GM23248 (cell line): ENCODE data around the gene CEP89. TPM values are rescaled to one million over a fixed set of nuclear protein-coding genes. Genes with fewer than 3 reads are reported as not detected.

Experiments used
- DNase-seq: peaks from one replicate; pipeline ENCODE4 v3.0.0-alpha.2; 2015
- H2AFZ ChIP-seq: fragments of 200-600 bp; sonication (generic); 2 replicates; pipeline ENCODE4 v1.6.1; 2016; ENCODE audit warnings: antibody characterized with exemption
- H3F3A ChIP-seq: fragments of 200-600 bp; sonication (generic); 2 replicates; pipeline ENCODE4 v1.6.1; 2016; ENCODE audit warnings: mild to moderate bottlenecking, antibody characterized with exemption, mixed run types; ENCODE audit not compliant: insufficient read depth
- H3K27ac ChIP-seq: fragments of 200-600 bp; sonication (generic); 2 replicates; pipeline ENCODE4 v1.5.1; 2016; ENCODE audit warnings: mild to moderate bottlenecking
- H3K27me3 ChIP-seq: fragments of 200-600 bp; sonication (generic); replicated peaks from 2 replicates; pipeline ENCODE4 v1.6.1; 2016; ENCODE audit warnings: mild to moderate bottlenecking; ENCODE audit not compliant: insufficient read depth
- H3K36me3 ChIP-seq: fragments of 200-600 bp; sonication (generic); 2 replicates; pipeline ENCODE4 v1.6.1; 2016; ENCODE audit warnings: low read depth, mild to moderate bottlenecking
- H3K4me1 ChIP-seq: fragments of 200-600 bp; sonication (generic); 2 replicates; pipeline ENCODE4 v1.6.1; 2016; ENCODE audit warnings: mild to moderate bottlenecking; ENCODE audit not compliant: insufficient read depth
- H3K4me2 ChIP-seq: fragments of 200-600 bp; sonication (generic); one replicate; pipeline ENCODE4 v1.6.1; 2016; ENCODE audit warnings: mild to moderate bottlenecking; ENCODE audit not compliant: unreplicated experiment
- H3K4me3 ChIP-seq: fragments of 200-600 bp; sonication (generic); 2 replicates; pipeline ENCODE4 v1.5.1; 2016; ENCODE audit warnings: mild to moderate bottlenecking
- H3K79me2 ChIP-seq: fragments of 200-600 bp; sonication (generic); 2 replicates; pipeline ENCODE4 v1.6.1; 2016; ENCODE audit warnings: mild to moderate bottlenecking; ENCODE audit not compliant: insufficient read depth
- H3K9ac ChIP-seq: fragments of 200-600 bp; sonication (generic); 2 replicates; pipeline ENCODE4 v1.6.1; 2016; ENCODE audit warnings: mild to moderate bottlenecking
- H3K9me2 ChIP-seq: fragments of 200-600 bp; sonication (generic); 2 replicates; pipeline ENCODE4 v1.6.1; 2016; ENCODE audit warnings: mixed run types, mild to moderate bottlenecking, moderate library complexity; ENCODE audit not compliant: insufficient read depth
- H3K9me3 ChIP-seq: fragments of 200-600 bp; sonication (generic); one replicate; pipeline ENCODE4 v1.6.1; 2017; ENCODE audit warnings: low read depth
- H4K20me1 ChIP-seq: fragments of 200-600 bp; sonication (generic); 2 replicates; pipeline ENCODE4 v1.6.0; 2016; ENCODE audit not compliant: insufficient read depth
- EZH2 ChIP-seq: fragments of 200-600 bp; sonication (generic); IDR thresholded peaks from 2 replicates; pipeline ENCODE4 v1.6.1; 2018; ENCODE audit warnings: antibody characterized with exemption, mild to moderate bottlenecking; ENCODE audit not compliant: insufficient read depth, poor library complexity, severe bottlenecking
- EZH2phosphoT487 ChIP-seq: fragments of 200-600 bp; sonication (generic); IDR thresholded peaks from 2 replicates; pipeline ENCODE4 v1.6.1; 2018; ENCODE audit warnings: antibody characterized with exemption, moderate library complexity, mild to moderate bottlenecking, low read depth; ENCODE audit not compliant: insufficient read depth
- WGBS, 2 experiments: methylation state at CpG; one replicate each; pipeline ENCODE4 v1.1.6; 2015 to 2017; ENCODE audit warnings: low lambda C conversion rate in 2 of 2, low coverage in 1 of 2; ENCODE audit errors: missing lambda C conversion rate in 2 of 2; 5-methylcytosine and 5-hydroxymethylcytosine counted together
- in situ Hi-C: fragments of 300-500 bp; cut with MboI; formaldehyde crosslinking; loops from 2 replicates; pipeline ENCODE4 v1.15.0; 2020
- polyA plus RNA-seq: library from polyadenylated mRNA; unstranded; fragments of >200 nt; fragmentation: Nextera tagmentation; extraction: Ambion mirVana; gene quantifications from 2 replicates; pipeline ENCODE4 v1.2.1, GENCODE V29; 2016
- total RNA-seq: library from RNA; depleted of rRNA; stranded (reverse); fragments of >200 nt; shearing (Covaris generic); gene quantifications from 2 replicates; pipeline ENCODE4 v1.2.3, GENCODE V29; 2014

The CEP89 gene
- total and polyA plus RNA-seq, 2 experiments from 2014 or later, result 17.1 to 30.1 TPM

GRCh38 chr19:32831611-32832010, 140.1 kb downstream of the CEP89 start:
- WGBS, 2 experiments, result 72 to 77% methylated on average over 5 of the region's 5 CpGs
- in situ Hi-C loops, result no loop called here

GRCh38 chr19:32830231-32831014, 141.3 kb downstream of the CEP89 start:
- peak overlapping the region; percentile 8 for H3K4me2 ChIP-seq
- no peaks in the 10 kb centered on the region for H3K4me1 ChIP-seq
- no peak for TF ChIP-seq EZH2
- H3F3A ChIP-seq, result no peaks in the 10 kb centered on the region
- no peaks in the 10 kb centered on the region for H3K9me2 ChIP-seq
- in situ Hi-C loops, result no loop called here
- 63 to 77% methylated on average over 8 of the region's 8 CpGs for WGBS, 2 experiments
- no peak overlapping the region for H3K4me3 ChIP-seq
- DNase-seq, result peak; percentile 58
- no peaks in the 10 kb centered on the region for H3K9me3 ChIP-seq
- no peaks in the 10 kb centered on the region for H3K79me2 ChIP-seq
- no peak overlapping the region for H3K27ac ChIP-seq
- no peaks in the 10 kb centered on the region for H4K20me1 ChIP-seq
- H3K9ac ChIP-seq, result no peak overlapping the region
- H3K27me3 ChIP-seq, result no peaks in the 10 kb centered on the region; the same call in 1 of the 2 replicates
- H3K36me3 ChIP-seq, result no peaks in the 10 kb centered on the region
- H2AFZ ChIP-seq, result peak overlapping the region; percentile 19; the same call in 1 of the 2 replicates

More at GRCh38 chr19:32831611-32832010, 140.1 kb downstream of the CEP89 start:
- no peaks in the 10 kb centered on the region for H3K9me3 ChIP-seq
- DNase-seq, result no peak
- TF ChIP-seq EZH2, result no peak
- no peak for TF ChIP-seq EZH2phosphoT487
- H3F3A ChIP-seq, result no peaks in the 10 kb centered on the region
- H3K79me2 ChIP-seq, result no peaks in the 10 kb centered on the region
- no peak overlapping the region for H2AFZ ChIP-seq
- H3K4me1 ChIP-seq, result no peaks in the 10 kb centered on the region
- no peak overlapping the region for H3K4me2 ChIP-seq
- H3K9ac ChIP-seq, result no peak overlapping the region
- no peak overlapping the region for H3K4me3 ChIP-seq
- no peaks in the 10 kb centered on the region for H3K36me3 ChIP-seq
- H3K27me3 ChIP-seq, result no peaks in the 10 kb centered on the region
- H3K9me2 ChIP-seq, result no peaks in the 10 kb centered on the region
- no peaks in the 10 kb centered on the region for H4K20me1 ChIP-seq
- no peak overlapping the region for H3K27ac ChIP-seq

- H3K36me3 ChIP-seq, result no peaks in the 10 kb centered on the region
- 70 to 80% methylated on average over 10 of the region's 10 CpGs for WGBS, 2 experiments
- DNase-seq, result no peak
- H3K9me3 ChIP-seq, result no peaks in the 10 kb centered on the region
- no peaks in the 10 kb centered on the region for H3K9me2 ChIP-seq
- no peaks in the 10 kb centered on the region for H4K20me1 ChIP-seq
- no peak overlapping the region for H3K4me2 ChIP-seq
- H2AFZ ChIP-seq, result no peak overlapping the region
- no peaks in the 10 kb centered on the region for H3F3A ChIP-seq
- no peak overlapping the region for H3K4me3 ChIP-seq
- TF ChIP-seq EZH2 (no peak), EZH2phosphoT487 (no peak)
- H3K4me1 ChIP-seq, result no peaks in the 10 kb centered on the region
- H3K27me3 ChIP-seq, result no peaks in the 10 kb centered on the region; the same call in 1 of the 2 replicates
- no peak overlapping the region for H3K9ac ChIP-seq
- H3K79me2 ChIP-seq, result no peaks in the 10 kb centered on the region
- no peak overlapping the region for H3K27ac ChIP-seq
- in situ Hi-C loops, result no loop called here
These were observed 142.3 kb downstream of the CEP89 start for GRCh38 chr19:32829345-32829896.

GRCh38 chr19:32828643-32829344, 143.0 kb downstream of the CEP89 start:
- Histone ChIP-seq H3K9ac (no peak overlapping the region), H3K4me1 (no peaks in the 10 kb centered on the region), H3K4me3 (no peak overlapping the region), H3K9me3 (no peaks in the 10 kb centered on the region), H2AFZ (no peak overlapping the region), H3K4me2 (no peak overlapping the region), H3K9me2 (no peaks in the 10 kb centered on the region), H4K20me1 (no peaks in the 10 kb centered on the region), H3K27me3 (peaks cover under 1% of the 10 kb centered on the region; the same call in 1 of the 2 replicates), H3K36me3 (no peaks in the 10 kb centered on the region), H3F3A (no peaks in the 10 kb centered on the region), H3K79me2 (no peaks in the 10 kb centered on the region), H3K27ac (no peak overlapping the region)
- TF ChIP-seq EZH2, result no peak
- TF ChIP-seq EZH2phosphoT487, result no peak
- no peak for DNase-seq
- in situ Hi-C loops, result no loop called here
- 73 to 82% methylated on average over 15 of the region's 15 CpGs for WGBS, 2 experiments
